Suprapubic skin (tissue), 4 donors: ENCODE measurements around the gene PHACTR1. TPM values are rescaled to one million over a fixed set of nuclear protein-coding genes. Genes with fewer than 3 reads are reported as not detected.

Source experiments
- DNase-seq, 2 donors: peaks; one replicate each; pipeline ENCODE4 v3.0.0-alpha.2; 2019; ENCODE audit warnings: low spot score in 2 of 2
- H3K27ac ChIP-seq: fragments of 200-600 bp; sonication (generic); one replicate; pipeline ENCODE4 v1.5.1; 2019
- H3K27me3 ChIP-seq: fragments of 200-600 bp; sonication (generic); one replicate; pipeline ENCODE4 v1.5.1; 2019
- H3K36me3 ChIP-seq: fragments of 200-600 bp; sonication (generic); one replicate; pipeline ENCODE4 v1.5.1; 2019
- H3K4me1 ChIP-seq: fragments of 200-600 bp; sonication (generic); one replicate; pipeline ENCODE4 v1.5.1; 2019
- H3K4me3 ChIP-seq: fragments of 200-600 bp; sonication (generic); one replicate; pipeline ENCODE4 v1.5.1; 2019; ENCODE audit warnings: mild to moderate bottlenecking
- H3K9me3 ChIP-seq: fragments of 200-600 bp; sonication (generic); one replicate; pipeline ENCODE4 v1.5.1; 2019
- EP300 ChIP-seq: sonication (generic); formaldehyde crosslinking; IDR thresholded peaks from one replicate; pipeline ENCODE4 v1.6.1; 2017; ENCODE audit warnings: antibody characterized with exemption
- POLR2A ChIP-seq, 2 donors: fragments of 450-650 bp; IDR thresholded peaks; one replicate each; pipeline ENCODE4 v1.6.1; 2017; ENCODE audit warnings: antibody characterized with exemption in 2 of 2, mild to moderate bottlenecking in 2 of 2, moderate library complexity in 2 of 2
- POLR2AphosphoS5 ChIP-seq, 3 donors: sonication (generic); formaldehyde crosslinking; IDR thresholded peaks; one replicate each; pipeline ENCODE4 v1.6.1; 2017; ENCODE audit warnings: antibody characterized with exemption in 3 of 3
- WGBS: methylation state at CpG from one replicate; pipeline ENCODE4 v1.1.5; 2018; 5-methylcytosine and 5-hydroxymethylcytosine counted together
- total RNA-seq, 4 donors: library from RNA; depleted of rRNA; stranded (reverse); fragments of >200 nt; gene quantifications; one replicate each; pipeline ENCODE4 v1.1.0, GENCODE V29; 2016
- TF ChIP-seq, protein P1 (sequence below), 2 donors: fragments of 200-600 bp in 1 of 2; fragments of 450-650 bp in 1 of 2; sonication (generic) in 1 of 2; IDR thresholded peaks; one replicate each; pipeline ENCODE4 v1.5.1; 2016 to 2019; ENCODE audit warnings: antibody characterized with exemption in 2 of 2, mild to moderate bottlenecking in 1 of 2, moderate library complexity in 1 of 2

The PHACTR1 gene
- total RNA-seq, 4 donors from 2014 or later = 4.0 to 8.2 (median 6.4) TPM

- Histone ChIP-seq H3K9me3 (no peaks in the 10 kb centered on the region), H3K4me1 (no peaks in the 10 kb centered on the region), H3K36me3 (no peaks in the 10 kb centered on the region), H3K27ac (no peak overlapping the region), H3K4me3 (no peak overlapping the region), H3K27me3 (no peaks in the 10 kb centered on the region)
- WGBS = 70% methylated on average over 3 of the region's 3 CpGs
- TF ChIP-seq, protein P1, sequence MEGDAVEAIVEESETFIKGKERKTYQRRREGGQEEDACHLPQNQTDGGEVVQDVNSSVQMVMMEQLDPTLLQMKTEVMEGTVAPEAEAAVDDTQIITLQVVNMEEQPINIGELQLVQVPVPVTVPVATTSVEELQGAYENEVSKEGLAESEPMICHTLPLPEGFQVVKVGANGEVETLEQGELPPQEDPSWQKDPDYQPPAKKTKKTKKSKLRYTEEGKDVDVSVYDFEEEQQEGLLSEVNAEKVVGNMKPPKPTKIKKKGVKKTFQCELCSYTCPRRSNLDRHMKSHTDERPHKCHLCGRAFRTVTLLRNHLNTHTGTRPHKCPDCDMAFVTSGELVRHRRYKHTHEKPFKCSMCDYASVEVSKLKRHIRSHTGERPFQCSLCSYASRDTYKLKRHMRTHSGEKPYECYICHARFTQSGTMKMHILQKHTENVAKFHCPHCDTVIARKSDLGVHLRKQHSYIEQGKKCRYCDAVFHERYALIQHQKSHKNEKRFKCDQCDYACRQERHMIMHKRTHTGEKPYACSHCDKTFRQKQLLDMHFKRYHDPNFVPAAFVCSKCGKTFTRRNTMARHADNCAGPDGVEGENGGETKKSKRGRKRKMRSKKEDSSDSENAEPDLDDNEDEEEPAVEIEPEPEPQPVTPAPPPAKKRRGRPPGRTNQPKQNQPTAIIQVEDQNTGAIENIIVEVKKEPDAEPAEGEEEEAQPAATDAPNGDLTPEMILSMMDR (IDR thresholded peaks at IDR 0.05) = no peak
- TF ChIP-seq EP300 (no peak), POLR2A (IDR thresholded peaks at IDR 0.05) (no peak), POLR2AphosphoS5 (IDR thresholded peaks at IDR 0.05) (no peak)
- DNase-seq = no peak
Observed at GRCh38 chr6:12916420-12917136, 200.0 kb downstream of the PHACTR1 start.

- Histone ChIP-seq H3K4me3 (no peak overlapping the region), H3K4me1 (no peaks in the 10 kb centered on the region), H3K36me3 (no peaks in the 10 kb centered on the region), H3K27me3 (no peaks in the 10 kb centered on the region), H3K27ac (no peak overlapping the region), H3K9me3 (no peaks in the 10 kb centered on the region)
- no peak for TF ChIP-seq POLR2A (IDR thresholded peaks at IDR 0.05)
- TF ChIP-seq EP300 = no peak
- TF ChIP-seq, protein P1 (IDR thresholded peaks at IDR 0.05) = no peak
- no peak for TF ChIP-seq POLR2AphosphoS5 (IDR thresholded peaks at IDR 0.05)
- DNase-seq = no peak
Observed at GRCh38 chr6:12921467-12921866, 204.9 kb downstream of the PHACTR1 start.

DNA sequence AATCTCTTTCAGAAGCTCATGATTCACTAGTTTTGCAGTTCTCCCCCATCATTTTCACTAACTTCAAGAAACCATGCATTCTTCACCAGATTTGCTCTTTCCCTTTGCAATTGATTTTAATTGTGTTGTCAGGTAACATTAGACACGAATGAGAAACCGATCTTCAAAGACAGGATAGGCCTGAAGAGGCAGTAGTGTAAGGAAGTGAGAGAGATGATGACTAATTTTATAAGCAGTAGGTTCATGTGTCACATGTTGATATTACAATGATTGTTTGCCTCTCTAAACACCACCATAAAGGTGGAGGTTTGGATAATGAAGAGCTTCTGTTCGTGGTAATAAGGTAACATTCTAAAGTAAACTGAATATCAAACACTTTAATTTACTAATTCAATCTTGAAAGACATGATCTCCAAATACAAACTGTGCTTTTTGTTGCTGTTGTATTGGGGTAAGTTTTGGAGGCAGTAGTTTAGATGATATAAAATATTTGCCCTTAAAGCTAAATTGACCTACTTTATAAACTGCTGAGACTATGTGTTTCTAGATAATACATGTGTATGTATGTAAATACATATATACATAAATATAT, 207.2 kb downstream of the PHACTR1 start:
- H3K4me3 ChIP-seq = no peak overlapping the region
- TF ChIP-seq POLR2AphosphoS5 (IDR thresholded peaks at IDR 0.05) (no peak), POLR2A (IDR thresholded peaks at IDR 0.05) (no peak), EP300 (no peak)
- TF ChIP-seq, protein P1 (IDR thresholded peaks at IDR 0.05) = no peak
- no peaks in the 10 kb centered on the region for H3K36me3 ChIP-seq
- H3K9me3 ChIP-seq = no peaks in the 10 kb centered on the region
- no peak overlapping the region for H3K27ac ChIP-seq
- WGBS = 73% methylated on average over 3 of the region's 3 CpGs
- peaks cover 16% of the 10 kb centered on the region for H3K27me3 ChIP-seq
- no peak for DNase-seq
- H3K4me1 ChIP-seq = no peaks in the 10 kb centered on the region

- WGBS = 77% methylated on average over 1 of the region's 1 CpG
- Histone ChIP-seq H3K36me3 (no peaks in the 10 kb centered on the region), H3K9me3 (no peaks in the 10 kb centered on the region), H3K4me3 (no peak overlapping the region), H3K4me1 (no peaks in the 10 kb centered on the region), H3K27ac (no peak overlapping the region), H3K27me3 (peaks cover 17% of the 10 kb centered on the region)
- DNase-seq = no peak
- TF ChIP-seq POLR2A (IDR thresholded peaks at IDR 0.05) (no peak), POLR2AphosphoS5 (IDR thresholded peaks at IDR 0.05) (no peak), EP300 (no peak)
- TF ChIP-seq, protein P1 (IDR thresholded peaks at IDR 0.05) = no peak
Observed at GRCh38 chr6:12924911-12925310, 208.3 kb downstream of the PHACTR1 start.

DNA sequence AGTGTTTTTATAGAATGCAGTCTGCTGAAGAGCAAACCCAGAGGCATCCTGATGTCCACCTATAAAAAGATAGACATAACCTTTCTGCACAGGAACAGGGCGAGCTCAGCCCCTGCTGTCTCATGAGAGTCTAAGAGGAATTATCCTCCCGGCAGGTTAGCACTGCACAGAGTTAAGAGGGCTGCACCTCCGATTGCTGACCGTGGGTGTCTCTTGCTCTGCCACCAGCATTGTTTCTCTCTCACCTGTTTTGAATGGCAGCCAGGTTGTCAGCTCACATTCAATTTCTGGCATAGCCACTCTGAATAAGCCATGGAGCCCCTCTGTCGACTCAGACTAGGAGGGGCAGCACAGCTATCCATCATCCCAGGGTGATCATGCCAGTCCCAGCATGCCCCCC, 211.2 kb downstream of the PHACTR1 start:
- 73% methylated on average over 5 of the region's 5 CpGs for WGBS
- TF ChIP-seq POLR2AphosphoS5 (IDR thresholded peaks at IDR 0.05) = no peak
- TF ChIP-seq EP300 = no peak
- TF ChIP-seq, protein P1 (IDR thresholded peaks at IDR 0.05) = no peak
- no peak for TF ChIP-seq POLR2A (IDR thresholded peaks at IDR 0.05)
- H3K27me3 ChIP-seq = peaks cover 20% of the 10 kb centered on the region

More for the DNA sequence above, 211.2 kb downstream of the PHACTR1 start:
- H3K4me3 ChIP-seq = no peak overlapping the region
- no peaks in the 10 kb centered on the region for H3K4me1 ChIP-seq
- no peaks in the 10 kb centered on the region for H3K36me3 ChIP-seq
- H3K9me3 ChIP-seq = no peaks in the 10 kb centered on the region
- DNase-seq = no peak
- H3K27ac ChIP-seq = no peak overlapping the region
